HTERT RPE-1 (cell line): ENCODE measurements around the gene ZNF827.

Experiments
- in situ Hi-C: fragments of 300-500 bp; cut with MboI; formaldehyde crosslinking; loops from 4 replicates; pipeline ENCODE4 v1.14.3; 2020; ENCODE audit warnings: low sequenced_read_pairs

The ZNF827 gene, protein sequence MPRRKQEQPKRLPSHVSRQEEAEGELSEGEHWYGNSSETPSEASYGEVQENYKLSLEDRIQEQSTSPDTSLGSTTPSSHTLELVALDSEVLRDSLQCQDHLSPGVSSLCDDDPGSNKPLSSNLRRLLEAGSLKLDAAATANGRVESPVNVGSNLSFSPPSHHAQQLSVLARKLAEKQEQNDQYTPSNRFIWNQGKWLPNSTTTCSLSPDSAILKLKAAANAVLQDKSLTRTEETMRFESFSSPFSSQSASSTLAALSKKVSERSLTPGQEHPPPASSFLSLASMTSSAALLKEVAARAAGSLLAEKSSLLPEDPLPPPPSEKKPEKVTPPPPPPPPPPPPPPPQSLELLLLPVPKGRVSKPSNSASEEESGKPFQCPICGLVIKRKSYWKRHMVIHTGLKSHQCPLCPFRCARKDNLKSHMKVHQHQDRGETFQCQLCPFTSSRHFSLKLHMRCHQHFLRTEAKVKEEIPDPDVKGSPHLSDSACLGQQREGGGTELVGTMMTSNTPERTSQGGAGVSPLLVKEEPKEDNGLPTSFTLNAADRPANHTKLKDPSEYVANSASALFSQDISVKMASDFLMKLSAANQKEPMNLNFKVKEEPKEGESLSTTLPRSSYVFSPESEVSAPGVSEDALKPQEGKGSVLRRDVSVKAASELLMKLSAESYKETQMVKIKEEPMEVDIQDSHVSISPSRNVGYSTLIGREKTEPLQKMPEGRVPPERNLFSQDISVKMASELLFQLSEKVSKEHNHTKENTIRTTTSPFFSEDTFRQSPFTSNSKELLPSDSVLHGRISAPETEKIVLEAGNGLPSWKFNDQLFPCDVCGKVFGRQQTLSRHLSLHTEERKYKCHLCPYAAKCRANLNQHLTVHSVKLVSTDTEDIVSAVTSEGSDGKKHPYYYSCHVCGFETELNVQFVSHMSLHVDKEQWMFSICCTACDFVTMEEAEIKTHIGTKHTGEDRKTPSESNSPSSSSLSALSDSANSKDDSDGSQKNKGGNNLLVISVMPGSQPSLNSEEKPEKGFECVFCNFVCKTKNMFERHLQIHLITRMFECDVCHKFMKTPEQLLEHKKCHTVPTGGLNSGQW

DNA sequence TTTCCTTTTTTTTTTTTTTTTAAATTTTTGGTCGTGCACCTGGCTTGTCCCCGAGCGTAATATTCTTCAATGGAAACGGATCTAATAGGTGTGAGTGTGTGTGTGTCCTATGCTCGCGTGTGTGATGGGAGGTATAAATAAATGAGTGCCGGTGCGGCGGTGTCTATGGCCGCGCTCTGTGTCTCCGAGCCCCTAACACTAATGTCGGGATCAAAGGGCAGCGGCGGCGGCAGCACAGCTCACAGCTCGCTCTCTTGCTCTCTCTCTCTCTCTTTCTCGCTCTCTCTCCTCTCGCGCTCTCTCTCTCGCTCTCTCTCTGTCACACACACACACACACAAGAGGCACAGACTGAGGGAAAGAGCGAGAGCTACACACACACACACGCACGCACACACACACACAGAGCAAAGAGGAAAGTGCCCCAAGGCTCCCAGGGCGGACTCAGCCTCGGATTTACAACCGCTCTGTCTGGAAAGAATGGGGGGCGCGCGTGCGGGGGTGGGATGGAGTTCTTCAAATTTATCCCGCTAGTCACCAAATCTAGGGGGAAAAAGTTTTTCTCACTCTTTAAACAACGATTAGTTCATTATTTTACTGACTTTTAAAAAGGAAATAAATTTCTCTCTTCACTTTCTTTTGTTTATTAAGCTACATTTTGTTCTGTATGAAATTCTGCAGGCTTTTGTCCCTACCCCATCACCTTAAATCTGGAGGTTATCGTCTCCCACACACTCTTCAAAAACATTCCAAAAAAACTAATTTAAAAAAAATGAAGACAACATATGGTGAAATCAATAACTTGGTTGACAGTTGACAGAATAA is at the start of gene ZNF827:
TSS of gene ZNF827 (minus strand) at position 206 of the 823 bp plus-strand sequence. CDS start 416 bp downstream, outside the sequence.
- in situ Hi-C loops: no loop called here

DNA sequence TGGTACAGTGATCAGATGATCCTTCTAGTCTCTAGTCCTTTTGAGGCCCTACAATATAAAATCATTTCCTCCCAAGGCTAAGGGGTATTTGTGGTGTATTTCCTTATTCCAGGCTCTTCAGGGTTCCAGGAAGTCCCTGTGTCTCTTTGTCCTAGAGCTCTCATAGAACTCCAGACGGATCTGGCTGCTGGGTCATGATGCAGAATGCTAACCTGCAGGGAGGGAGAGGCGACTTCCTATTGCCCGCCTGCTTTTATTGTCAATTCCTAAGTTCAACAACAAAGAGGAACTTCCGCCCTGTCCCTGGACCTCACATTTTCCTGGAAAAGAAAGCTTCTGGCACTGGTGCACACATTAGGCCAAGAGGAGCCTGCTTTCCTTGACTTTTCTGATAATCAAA is 45.9 kb upstream of the ZNF827 start:
- in situ Hi-C loops: no loop called here

DNA sequence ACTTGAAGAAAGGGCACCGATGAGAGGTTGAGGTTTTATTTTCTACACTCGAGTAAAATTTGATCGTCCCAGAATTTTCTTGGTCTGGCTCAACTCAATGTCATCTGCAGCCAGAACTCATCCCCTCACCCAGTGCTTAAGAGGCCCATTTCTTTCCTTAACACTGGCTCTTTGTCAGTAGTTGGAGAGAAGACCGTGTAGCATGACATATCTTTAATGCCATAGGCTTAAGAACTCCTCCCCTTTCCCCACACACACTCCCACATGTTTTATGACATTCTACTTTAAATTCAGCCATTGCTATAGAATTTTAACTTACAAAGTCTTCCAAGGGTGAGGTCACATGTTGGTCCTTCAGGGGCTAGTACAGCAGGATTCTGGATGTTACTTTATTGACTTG is 44.2 kb upstream of the ZNF827 start:
- in situ Hi-C loops: no loop called here

DNA sequence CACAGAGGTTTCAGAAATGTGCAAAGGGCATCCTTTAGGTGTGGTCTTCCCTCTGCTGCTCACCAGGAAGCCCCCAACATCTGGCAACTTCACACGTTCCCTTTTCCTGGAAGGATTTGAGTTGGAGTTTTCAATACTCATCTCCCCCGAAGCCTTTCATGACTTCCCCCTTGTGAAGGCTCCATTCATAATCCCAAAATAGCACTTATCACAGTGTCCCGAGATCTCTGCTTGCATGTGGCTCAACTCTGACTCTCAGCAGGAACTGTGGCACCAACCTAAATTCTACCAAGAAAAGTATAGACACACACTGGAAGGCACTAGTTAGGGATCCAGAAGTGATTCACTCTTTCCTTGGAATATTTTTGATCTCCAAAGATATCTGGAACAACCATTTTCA is 40.5 kb upstream of the ZNF827 start:
- in situ Hi-C loops: no loop called here

DNA sequence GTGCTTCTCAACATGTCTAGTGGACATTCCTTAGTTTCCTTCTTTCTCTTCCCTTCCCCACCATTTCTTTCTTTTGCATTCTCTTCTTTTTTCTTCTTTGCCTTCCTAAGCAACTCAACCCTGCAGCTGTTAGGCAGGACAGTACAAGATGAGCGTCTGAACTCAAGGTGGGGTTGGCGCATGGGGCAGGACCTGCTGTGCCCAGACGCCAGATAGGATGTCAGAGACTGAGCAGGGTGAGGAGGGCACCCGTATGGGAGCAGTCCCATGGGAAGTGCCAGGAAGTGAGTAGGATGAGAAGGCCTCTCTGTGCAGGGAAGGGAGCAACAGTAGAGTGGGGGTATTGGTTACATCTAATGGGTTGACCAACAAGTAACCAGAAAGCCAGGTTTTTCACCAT is 38.1 kb upstream of the ZNF827 start:
- in situ Hi-C loops: no loop called here

DNA sequence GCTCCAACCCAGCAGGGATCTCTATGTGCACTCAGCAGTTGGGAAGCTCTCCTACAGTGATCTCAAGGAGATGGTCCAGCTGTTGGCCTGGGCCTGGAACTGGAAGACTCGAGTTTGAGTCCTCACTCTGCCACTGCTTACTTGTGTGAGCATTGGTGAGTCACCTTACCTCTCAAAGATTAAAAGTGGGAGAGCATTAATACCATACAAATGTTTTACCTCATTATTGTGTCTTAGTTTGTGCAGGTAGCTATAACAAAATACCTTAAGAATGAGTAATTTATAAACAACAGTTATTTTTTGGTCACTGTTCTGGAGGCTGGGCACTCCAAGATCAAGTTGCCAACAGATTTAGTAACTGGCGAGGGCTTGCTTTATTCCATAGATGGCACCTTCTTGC is 21.4 kb upstream of the ZNF827 start:
- in situ Hi-C loops: no loop called here

DNA sequence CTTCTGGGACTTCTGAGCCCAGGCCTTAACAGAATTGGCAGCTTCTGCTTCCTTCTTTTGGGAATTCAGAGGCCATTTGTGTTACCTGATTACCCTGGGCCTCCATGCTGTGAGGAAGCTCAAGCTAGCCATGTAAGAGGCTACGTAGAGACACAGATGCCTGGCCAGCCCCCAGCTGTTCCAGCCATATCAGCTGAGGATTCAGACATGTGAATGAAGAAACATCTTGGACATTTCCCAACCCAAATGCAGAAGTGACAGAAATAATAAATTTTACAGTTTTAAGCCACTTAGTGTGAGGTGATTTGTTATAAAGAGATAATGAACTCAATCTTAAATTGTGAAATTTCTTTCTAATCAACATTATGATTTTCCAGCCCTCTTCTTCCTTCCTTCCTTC is 18.7 kb upstream of the ZNF827 start:
- in situ Hi-C loops: no loop called here

DNA sequence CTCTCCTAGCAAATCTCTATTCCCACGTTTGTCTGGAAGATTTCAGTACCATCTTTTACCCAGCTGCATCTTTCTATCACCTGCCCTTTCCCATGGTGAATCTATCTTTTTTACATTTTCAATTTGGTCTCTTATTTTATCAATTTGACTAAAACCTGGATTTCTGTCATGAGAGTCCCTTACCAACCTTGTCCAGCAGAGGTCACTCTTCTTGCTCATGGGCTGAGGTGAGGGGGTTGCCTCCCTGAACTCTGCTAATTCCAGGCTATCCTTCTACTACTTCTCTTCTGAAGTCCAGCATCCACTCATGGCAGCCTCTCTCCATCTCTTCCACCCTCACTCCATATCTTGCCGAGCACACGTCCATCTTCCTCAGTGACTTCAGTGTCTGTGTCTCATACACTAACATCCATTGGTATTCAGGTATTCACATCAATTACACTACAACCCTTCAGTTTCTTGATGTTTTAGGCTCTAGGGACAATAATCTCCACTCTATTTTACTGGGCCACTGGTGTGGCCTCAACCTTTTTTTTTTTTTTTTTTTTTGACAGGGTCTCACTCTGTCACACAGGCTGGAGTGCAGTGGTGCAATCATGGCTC is 17.8 kb upstream of the ZNF827 start:
- in situ Hi-C loops: no loop called here

DNA sequence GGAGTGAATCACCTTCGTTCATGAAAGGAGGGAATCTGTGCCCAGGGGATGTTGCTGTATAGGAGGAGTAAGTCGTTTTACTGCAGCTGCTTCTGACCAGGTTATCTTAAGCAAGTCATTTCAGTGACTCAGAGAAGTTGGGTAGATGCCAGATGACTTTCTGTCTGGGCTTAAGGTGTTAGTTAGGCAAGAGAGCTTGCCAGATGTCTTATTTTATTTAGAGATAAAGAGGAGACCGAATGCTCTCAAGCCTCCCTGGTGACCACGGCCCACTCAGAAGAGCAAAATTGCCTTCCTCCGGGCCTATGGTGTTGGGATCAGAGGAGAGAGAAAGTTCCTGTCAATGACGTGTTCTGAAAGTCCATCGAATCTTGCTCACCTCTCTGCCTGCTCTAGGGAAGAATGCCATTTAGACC is 16.3 kb upstream of the ZNF827 start:
- in situ Hi-C loops: no loop called here

DNA sequence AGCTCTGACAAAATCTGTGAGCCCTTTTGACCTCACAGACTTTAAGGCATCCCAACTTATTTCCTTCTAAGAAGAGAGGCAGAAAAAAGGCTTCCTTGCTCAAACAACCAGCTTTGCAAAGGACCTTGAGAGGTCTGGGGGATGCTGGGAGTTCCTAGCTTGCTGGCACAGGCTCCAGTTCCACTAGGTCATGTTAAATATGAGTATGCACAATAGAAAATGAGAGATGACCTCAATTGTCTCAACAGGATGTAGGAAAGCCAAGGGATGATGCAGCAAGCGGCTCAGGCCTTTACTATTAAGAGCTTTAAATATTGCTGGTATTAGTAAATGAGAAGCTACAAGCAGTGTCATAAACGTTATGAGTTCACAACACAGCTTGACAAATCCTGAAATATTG is 13.3 kb upstream of the ZNF827 start:
- in situ Hi-C loops: no loop called here

DNA sequence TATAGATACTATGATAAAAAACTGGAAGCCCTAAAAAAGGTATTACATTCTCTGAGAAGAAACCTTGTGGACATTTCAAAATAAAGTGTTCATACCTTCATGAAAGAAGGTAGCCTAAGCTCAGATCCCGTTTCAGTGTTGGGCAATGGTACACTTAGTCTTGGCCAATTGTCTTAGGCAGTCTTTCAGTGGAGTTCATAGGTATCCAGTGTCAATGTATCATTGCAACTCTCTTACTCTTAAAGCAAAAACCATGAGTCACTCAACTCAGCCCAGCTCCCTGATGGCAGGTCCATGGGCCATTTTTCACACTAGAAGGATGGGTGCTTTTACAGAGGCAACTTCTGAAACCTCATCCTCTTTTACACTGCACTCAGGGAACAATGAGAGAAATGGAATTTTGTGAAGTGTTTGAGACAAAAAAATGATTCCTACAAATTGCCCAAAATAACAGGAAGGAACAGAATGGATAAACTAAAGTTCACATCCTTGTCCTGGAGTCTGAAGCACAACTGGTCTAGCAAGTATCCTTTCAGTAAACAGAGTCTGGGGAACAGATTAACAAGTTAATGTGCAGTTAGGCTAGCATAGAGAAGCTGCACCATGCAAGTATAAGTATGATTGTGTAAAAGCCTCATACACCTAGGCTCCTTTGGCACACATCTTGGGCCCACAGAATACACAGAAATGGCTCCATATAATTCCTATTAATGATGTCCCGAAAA is 7.0 kb upstream of the ZNF827 start:
- in situ Hi-C loops: no loop called here

DNA sequence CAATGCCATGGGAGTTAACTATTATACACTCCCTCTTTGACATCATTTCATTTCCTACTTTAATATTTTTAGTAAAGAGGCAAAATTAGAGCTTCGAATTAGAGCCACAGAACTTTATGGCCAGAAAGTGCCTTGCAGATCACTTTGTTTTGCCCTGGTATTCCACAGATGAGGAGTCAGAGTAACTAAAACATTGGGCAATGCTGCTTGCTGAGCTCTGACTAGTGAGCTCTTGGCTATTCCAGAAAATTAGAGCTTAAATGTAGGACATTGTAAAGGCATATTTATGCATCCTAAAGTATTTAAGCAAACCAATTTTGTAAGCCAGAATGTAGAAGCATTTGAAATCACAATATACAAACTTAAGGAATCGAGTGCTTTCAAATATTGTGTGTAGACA is 6.3 kb upstream of the ZNF827 start:
- in situ Hi-C loops: no loop called here

DNA sequence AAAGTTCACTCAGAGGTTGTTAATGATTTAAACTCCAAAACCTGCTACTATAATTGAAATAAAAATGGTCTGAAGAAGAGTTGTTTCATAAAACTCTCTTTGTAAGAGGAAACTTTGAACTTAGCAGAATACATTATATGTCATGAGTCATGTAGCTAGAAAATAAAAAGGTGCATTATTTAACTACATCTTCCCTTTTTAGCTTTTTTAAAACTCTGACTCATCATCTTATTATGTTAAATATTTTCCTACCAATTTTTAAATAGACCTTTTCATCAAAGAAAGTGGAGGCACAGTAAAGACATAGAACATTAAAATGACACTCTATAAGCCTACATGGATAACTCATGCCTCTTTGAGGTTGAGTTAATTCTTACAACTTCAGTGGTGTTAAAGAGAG is 1.2 kb upstream of the ZNF827 start:
- in situ Hi-C loops: no loop called here

DNA sequence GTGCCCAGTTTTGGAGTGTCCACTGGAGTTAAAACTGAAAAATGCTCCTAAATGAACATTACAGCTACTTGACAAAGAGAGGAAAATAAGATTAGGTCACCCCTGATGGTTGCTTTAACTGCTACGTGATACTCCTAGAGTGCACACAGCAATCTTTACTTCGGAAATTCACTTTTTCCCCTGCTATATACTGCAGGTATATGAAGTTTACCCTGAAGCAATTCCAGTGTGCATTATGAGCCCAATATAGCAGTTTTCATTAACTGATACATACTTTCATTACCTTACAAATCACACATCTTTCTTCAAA is 773 bp upstream of the ZNF827 start:
- in situ Hi-C loops: no loop called here

DNA sequence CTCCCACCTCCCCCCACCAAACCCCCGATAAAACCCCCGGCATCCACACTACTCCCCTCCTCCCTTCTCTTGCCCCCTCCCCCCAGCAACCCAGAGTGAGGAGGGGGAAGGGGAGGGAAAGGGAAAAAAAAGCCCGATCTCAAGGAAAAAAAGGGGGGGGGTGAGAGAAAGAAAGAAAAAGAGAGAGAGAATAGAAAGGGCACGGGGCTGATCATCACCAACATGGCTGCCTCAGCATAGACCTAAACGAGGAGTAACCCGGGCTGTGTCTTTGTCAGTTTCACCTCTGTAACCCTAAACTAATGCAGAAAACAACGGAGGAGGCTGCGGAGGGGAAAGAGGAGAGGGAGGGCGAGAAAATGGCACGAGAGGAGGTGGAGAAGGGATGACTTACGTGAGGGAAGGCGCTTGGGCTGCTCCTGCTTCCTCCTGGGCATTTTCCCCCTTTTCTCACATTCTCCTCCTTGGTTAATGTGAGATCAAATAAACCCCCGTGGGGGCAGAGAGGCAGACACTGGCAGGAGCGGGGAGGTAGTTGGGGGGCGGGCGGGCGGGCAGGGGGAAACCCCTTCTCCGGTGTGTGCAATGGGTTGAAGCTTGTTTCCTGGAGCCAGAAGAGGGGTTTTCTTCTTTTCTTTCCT is 532 bp downstream of the ZNF827 start:
- in situ Hi-C loops: no loop called here

DNA sequence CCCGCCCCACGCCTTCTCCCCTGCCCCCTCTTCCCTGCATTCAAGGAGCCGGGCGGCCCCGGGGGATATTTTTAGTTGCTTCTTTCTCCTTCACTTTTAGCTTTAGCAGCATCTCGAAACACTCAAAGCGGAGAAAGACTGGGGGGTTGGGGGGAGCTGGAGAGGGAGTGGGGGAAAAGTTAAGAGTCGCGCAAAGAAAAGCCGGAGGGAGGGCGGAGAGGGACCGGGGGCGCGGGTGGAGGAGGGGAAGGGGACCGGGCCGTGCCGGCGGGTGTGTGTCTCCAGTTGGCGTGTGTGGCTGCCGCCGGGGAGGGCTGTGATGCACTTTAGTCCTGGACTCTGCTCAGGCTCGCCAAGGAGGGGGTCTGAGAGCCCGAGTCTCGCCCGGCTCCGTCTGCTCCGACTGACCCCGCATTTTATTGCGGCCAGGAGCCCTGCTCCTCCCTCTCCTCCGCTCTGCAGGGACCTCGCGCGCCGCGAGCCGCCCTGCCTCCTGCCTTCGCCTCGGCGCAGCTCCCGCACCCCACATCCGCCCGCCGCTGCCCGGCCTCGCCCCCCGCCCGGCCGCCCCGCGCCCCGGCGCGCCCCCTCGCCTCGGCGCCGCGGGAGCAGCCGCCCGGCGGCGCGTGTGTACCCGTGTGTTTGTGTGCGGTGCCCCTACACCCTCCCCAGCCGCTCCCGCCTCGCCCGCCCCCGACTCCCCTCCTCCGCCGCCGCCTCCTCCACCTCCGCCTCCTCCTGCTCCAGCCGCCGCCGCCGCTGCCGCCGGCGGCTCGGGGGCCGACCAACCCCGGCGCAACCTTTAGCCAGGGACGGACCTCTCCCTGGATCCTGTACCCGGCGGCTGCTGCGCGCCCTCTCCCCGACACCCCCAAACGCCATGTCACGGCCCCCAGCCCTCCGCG is 1.4 kb downstream of the ZNF827 start:
- in situ Hi-C loops: no loop called here

DNA sequence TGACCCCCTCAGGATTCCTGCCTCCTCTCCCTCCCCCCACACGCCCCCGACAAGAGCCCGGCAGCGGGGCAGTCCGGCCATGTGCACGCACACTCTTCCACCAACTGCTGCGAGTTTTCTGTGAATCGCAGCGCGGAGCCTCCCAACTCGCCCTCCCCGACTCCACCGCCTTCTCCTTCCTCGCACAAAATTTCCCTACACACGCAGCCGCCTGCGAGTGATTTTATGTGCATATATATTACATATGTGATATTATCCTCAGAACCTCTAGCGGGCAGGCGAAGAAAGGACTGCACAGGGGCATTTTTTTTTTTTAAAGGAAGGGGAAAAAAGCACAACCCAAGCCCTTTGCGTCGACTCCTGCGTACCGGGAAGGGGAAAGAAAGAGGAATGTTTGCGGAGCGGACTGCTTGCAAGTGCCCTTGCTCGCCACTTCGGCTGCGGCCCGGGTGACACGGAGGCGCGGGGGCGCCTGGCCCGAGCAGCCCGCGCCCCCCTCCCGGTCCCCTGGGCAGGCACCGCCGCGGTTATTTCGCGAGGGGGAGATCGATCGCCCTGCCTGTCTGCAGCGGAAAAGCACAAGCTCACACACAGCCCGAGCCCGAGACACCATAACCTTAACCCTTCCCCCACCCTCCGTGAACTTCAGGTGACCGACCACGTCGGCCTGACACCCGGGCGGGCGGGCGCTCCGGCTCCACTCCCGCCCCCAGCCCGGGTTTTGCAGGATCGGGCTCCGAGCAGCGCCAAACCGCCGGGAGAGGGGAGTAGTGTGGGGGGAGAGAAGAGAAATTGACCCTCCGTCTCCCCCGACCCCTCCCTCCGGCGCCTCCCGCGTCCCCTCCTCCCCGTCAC is 2.3 kb downstream of the ZNF827 start:
- in situ Hi-C loops: no loop called here
